Measurements from ENCODE around the gene VAT1. TPM values are rescaled to one million over a fixed set of nuclear protein-coding genes. Genes with fewer than 3 reads are reported as not detected.
A peak's percentile ranks its signal among the peaks of the same experiment; 100 is the strongest.

Gene VAT1
- total and polyA plus RNA-seq, 9 of the 15 experiments (the other 6 are each of a cell fraction or from before 2014, with no cell fraction given): 29.4 to 153 (median 66.7) TPM

DNA sequence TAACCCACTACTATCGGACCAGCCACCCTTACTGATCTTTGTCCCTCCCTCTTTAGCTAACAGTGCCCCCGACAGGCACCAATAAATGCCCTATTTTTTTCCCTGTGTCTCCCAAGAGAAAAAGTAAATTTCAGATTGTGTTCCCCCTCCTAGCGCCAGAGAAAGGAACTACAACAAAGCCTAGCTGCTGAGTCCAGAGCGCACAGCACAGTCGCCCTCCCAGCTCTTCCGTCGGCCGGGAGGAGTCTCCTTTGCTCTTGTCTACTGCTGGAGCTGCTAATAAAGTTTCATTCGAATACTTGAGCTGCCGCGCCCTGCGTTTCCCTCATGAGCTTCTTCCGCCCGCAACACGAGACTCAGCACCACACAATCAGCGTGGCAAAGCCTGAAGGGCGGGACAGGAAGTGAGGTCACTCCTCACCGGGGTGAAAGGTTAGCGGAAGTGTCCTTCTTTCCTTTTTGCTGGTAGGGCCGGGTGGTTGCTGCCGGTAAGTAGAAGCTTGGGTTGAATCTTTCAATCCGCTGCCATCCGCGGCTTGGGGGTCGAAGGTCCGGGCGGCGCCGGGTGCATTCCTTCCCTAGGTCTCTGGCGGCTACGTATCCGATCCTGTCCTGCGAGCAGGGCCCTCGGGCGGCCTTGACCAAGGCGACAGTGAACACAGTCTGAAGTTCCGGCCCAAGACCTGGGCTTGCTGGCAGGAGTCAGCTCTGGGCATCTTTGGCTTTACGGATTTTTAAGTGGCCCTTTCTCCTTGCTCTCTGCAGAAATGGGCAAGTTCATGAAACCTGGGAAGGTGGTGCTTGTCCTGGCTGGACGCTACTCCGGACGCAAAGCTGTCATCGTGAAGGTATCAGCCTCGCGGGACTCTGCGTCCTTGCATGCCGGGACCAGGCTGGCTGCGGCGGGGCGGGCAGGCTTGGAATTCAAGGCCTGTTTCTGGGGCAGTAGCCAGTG lies 23.9 kb downstream of the VAT1 start, which contains the start of gene RPL27 (continued):
- TF ChIP-seq, protein P1, sequence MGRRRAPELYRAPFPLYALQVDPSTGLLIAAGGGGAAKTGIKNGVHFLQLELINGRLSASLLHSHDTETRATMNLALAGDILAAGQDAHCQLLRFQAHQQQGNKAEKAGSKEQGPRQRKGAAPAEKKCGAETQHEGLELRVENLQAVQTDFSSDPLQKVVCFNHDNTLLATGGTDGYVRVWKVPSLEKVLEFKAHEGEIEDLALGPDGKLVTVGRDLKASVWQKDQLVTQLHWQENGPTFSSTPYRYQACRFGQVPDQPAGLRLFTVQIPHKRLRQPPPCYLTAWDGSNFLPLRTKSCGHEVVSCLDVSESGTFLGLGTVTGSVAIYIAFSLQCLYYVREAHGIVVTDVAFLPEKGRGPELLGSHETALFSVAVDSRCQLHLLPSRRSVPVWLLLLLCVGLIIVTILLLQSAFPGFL (CRISPR knock-in tag; IDR thresholded peaks at IDR 0.05): peak; percentile 94
- TF ChIP-seq, protein P2, sequence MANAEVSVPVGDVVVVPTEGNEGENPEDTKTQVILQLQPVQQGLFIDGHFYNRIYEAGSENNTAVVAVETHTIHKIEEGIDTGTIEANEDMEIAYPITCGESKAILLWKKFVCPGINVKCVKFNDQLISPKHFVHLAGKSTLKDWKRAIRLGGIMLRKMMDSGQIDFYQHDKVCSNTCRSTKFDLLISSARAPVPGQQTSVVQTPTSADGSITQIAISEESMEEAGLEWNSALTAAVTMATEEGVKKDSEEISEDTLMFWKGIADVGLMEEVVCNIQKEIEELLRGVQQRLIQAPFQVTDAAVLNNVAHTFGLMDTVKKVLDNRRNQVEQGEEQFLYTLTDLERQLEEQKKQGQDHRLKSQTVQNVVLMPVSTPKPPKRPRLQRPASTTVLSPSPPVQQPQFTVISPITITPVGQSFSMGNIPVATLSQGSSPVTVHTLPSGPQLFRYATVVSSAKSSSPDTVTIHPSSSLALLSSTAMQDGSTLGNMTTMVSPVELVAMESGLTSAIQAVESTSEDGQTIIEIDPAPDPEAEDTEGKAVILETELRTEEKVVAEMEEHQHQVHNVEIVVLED (CRISPR knock-in tag; IDR thresholded peaks at IDR 0.05): peak; percentile 55; the same call in 1 of the 2 replicates
- TF ChIP-seq, protein P3, sequence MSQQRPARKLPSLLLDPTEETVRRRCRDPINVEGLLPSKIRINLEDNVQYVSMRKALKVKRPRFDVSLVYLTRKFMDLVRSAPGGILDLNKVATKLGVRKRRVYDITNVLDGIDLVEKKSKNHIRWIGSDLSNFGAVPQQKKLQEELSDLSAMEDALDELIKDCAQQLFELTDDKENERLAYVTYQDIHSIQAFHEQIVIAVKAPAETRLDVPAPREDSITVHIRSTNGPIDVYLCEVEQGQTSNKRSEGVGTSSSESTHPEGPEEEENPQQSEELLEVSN (IDR thresholded peaks at IDR 0.05; ENCODE audit: borderline replicate concordance in 1 of 2, extremely low read depth in 1 of 2, insufficient read depth in 1 of 2, insufficient read length in 1 of 2, low read depth in 1 of 2, low read length in 1 of 2, poor library complexity in 1 of 2, severe bottlenecking in 1 of 2): peak; percentile 61 to 66
- TF ChIP-seq, protein P4, sequence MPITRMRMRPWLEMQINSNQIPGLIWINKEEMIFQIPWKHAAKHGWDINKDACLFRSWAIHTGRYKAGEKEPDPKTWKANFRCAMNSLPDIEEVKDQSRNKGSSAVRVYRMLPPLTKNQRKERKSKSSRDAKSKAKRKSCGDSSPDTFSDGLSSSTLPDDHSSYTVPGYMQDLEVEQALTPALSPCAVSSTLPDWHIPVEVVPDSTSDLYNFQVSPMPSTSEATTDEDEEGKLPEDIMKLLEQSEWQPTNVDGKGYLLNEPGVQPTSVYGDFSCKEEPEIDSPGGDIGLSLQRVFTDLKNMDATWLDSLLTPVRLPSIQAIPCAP (CRISPR knock-in tag; IDR thresholded peaks at IDR 0.05; ENCODE audit: borderline replicate concordance): no peak
- TF ChIP-seq SP1 (CRISPR knock-in tag; IDR thresholded peaks at IDR 0.05): peak; percentile 97
- peak; percentile 96 for TF ChIP-seq CREM (IDR thresholded peaks at IDR 0.05; ENCODE audit: low read depth)
- TF ChIP-seq SRSF1 (IDR thresholded peaks at IDR 0.05; ENCODE audit: low read depth, low read length): no peak
- TF ChIP-seq RFX7 (CRISPR knock-in tag; IDR thresholded peaks at IDR 0.05): no peak
- TF ChIP-seq, protein P5, sequence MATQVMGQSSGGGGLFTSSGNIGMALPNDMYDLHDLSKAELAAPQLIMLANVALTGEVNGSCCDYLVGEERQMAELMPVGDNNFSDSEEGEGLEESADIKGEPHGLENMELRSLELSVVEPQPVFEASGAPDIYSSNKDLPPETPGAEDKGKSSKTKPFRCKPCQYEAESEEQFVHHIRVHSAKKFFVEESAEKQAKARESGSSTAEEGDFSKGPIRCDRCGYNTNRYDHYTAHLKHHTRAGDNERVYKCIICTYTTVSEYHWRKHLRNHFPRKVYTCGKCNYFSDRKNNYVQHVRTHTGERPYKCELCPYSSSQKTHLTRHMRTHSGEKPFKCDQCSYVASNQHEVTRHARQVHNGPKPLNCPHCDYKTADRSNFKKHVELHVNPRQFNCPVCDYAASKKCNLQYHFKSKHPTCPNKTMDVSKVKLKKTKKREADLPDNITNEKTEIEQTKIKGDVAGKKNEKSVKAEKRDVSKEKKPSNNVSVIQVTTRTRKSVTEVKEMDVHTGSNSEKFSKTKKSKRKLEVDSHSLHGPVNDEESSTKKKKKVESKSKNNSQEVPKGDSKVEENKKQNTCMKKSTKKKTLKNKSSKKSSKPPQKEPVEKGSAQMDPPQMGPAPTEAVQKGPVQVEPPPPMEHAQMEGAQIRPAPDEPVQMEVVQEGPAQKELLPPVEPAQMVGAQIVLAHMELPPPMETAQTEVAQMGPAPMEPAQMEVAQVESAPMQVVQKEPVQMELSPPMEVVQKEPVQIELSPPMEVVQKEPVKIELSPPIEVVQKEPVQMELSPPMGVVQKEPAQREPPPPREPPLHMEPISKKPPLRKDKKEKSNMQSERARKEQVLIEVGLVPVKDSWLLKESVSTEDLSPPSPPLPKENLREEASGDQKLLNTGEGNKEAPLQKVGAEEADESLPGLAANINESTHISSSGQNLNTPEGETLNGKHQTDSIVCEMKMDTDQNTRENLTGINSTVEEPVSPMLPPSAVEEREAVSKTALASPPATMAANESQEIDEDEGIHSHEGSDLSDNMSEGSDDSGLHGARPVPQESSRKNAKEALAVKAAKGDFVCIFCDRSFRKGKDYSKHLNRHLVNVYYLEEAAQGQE (IDR thresholded peaks at IDR 0.05; ENCODE audit: borderline replicate concordance): peak; percentile 64; the same call in 1 of the 2 replicates
- TF ChIP-seq, protein P5 (CRISPR knock-in tag; IDR thresholded peaks at IDR 0.05; ENCODE audit: low read depth): 0 out of 2 replicates have a peak, but pooled peaks have one; percentile 25
- no peak for TF ChIP-seq ZNF507 (tag; conservative IDR thresholded peaks at IDR 0.05)
- no peak for TF ChIP-seq ADNP (tag; IDR thresholded peaks at IDR 0.05)
- TF ChIP-seq ZNF696 (CRISPR knock-in tag; conservative IDR thresholded peaks at IDR 0.05): no peak

Measured in K562 (cell line).